GM19193 (cell line): ENCODE measurements around the gene BBS4.

ENCODE experiments used
- POLR2A ChIP-seq: IDR thresholded peaks from 4 replicates; pipeline ENCODE4 v1.6.1; 2011; ENCODE audit not compliant: insufficient read depth, insufficient read length; ENCODE audit errors: extremely low read depth

The BBS4 gene

DNA sequence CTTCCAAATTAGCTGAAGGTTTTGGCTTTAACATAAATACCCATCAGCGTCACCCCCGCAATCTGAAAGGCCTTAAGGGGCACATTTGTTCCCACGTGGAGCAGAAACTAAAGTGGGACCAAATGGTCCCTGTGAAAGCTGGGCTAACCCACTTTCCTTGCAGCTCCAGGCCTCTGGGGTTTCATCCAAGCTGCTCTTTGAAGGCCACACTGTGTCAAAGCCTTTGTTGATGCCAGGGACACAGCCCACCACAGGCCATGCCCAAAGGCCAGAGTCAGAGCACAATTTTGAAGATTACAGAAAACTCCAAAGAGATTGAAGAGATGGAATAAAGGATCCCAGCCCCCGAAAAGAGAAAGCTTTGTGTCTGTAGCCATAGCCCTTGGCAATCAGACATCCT is 100.2 kb downstream of the BBS4 start:
- no peak for TF ChIP-seq POLR2A

GRCh38 chr15:72786676-72787345 is 100.8 kb downstream of the BBS4 start:
- no peak for TF ChIP-seq POLR2A

DNA sequence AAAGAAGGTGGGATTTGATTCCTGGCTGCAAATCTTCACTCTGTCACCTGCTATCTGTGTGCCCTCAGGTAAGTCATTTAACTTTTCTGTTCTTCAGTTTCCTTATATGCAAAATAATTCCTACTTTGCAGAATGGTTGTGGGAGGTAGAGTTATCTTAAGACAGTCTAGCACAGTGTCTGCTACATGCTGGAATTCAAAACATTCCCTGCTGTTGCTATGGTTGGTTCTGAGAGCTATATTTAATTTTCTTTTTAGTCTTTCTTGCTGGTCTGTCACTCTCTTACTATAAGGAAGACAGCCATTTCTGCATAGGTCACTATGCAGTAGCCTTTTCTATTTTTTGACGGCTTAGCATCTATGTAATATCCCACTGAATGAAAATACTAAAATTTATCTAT is 101.5 kb downstream of the BBS4 start:
- TF ChIP-seq POLR2A = no peak
